ENCODE data around the gene CCR9.

- no peak for TF ChIP-seq CTCF (IDR thresholded peaks at IDR 0.05)
- TF ChIP-seq POLR2A (IDR thresholded peaks at IDR 0.05), result no peak
These were observed 13.3 kb upstream of the CCR9 start for GRCh38 chr3:45873036-45873435.
